AG04450 (cell line): ENCODE results near the gene NMU. TPM values are rescaled to one million over a fixed set of nuclear protein-coding genes. Genes with fewer than 3 reads are reported as not detected.

Source experiments
- CTCF ChIA-PET: fragments of 300-600, 350-600 bp; formaldehyde crosslinking; extraction: SDS; loops from one replicate; lab custom pipeline; 2022; ENCODE audit warnings: antibody characterized with exemption, inconsistent platforms; lab: Charles Lee
- POLR2A ChIA-PET: fragments of 350-600 bp; formaldehyde crosslinking; extraction: SDS; loops from one replicate; lab custom pipeline; 2021; ENCODE audit warnings: antibody characterized with exemption, inconsistent platforms; lab: Yijun Ruan, JAX
- DNase-seq: peaks from one replicate; pipeline ENCODE4 v3.0.0-alpha.2; 2011; ENCODE audit warnings: low read depth, low spot score
- H3K27ac ChIP-seq: one replicate; pipeline ENCODE4 v1.5.1; 2012; ENCODE audit warnings: low read depth, low read length, control low read depth
- H3K27me3 ChIP-seq: one replicate; pipeline ENCODE4 v1.6.0; 2012; ENCODE audit warnings: low read length; ENCODE audit not compliant: control insufficient read depth, insufficient read depth
- H3K4me3 ChIP-seq: 2 replicates; pipeline ENCODE4 v1.5.1; 2011; ENCODE audit warnings: mild to moderate bottlenecking, low read depth, low read length, control low read depth
- H3K9me3 ChIP-seq: 2 replicates; pipeline ENCODE4 v1.5.1; 2012; ENCODE audit warnings: low read length; ENCODE audit not compliant: control insufficient read depth, insufficient read depth
- CTCF ChIP-seq: IDR thresholded peaks from 2 replicates; pipeline ENCODE4 v1.5.1; 2011; ENCODE audit warnings: low read depth, low read length, control low read depth, inconsistent platforms
- polyA plus RNA-seq: library from polyadenylated mRNA; depleted of rRNA; stranded (reverse); fragments of >200 nt; gene quantifications from 2 replicates; pipeline ENCODE4 v1.2.3, GENCODE V29; 2011; rRNA removed

Gene NMU
- polyA plus RNA-seq, 1 experiment: not detected

- Histone ChIP-seq H3K4me3 (peak overlapping the region; percentile 82), H3K27me3 (no peaks in the 10 kb centered on the region), H3K27ac (peak overlapping the region; percentile 83), H3K9me3 (peaks cover 4% of the 10 kb centered on the region; the same call in 1 of the 2 replicates)
- POLR2A ChIA-PET: interaction anchor here (0.6 to 0.8 kb wide), 2 partner anchors 102 to 152 kb away, joined by 4 to 5 read pairs; partner anchors contain the start of gene TMEM165
- CTCF ChIA-PET: interaction anchor here (0.6 to 3.1 kb wide), 5 partner anchors 34 to 320 kb away, joined by 3 to 26 read pairs (median 4); partner anchors contain the start of gene SRD5A3
- no peak for TF ChIP-seq CTCF
- no peak for DNase-seq
Measured at GRCh38 chr4:55547466-55547770, 88.7 kb downstream of the NMU start.

GRCh38 chr4:55546756-55547465, 89.2 kb downstream of the NMU start, which contains the start of gene CLOCK:
CLOCK (minus strand) TSS chr4:55546909; CDS start chr4:55482785, 64,124 bp downstream.
- ChIA-PET CTCF (interaction anchor here (0.6 to 3.1 kb wide), 16 partner anchors 16 to 936 kb away, joined by 3 to 26 read pairs (median 4); partner anchors contain the start of gene SRD5A3), POLR2A (interaction anchor here (0.6 to 1.1 kb wide), 8 partner anchors 22 to 400 kb away, joined by 3 to 5 read pairs (median 4); partner anchors contain the start of gene TMEM165)
- Histone ChIP-seq H3K27me3 (no peaks in the 10 kb centered on the region), H3K27ac (peak within 1 kb of the TSS; percentile 83), H3K4me3 (peak within 1 kb of the TSS; percentile 82), H3K9me3 (peaks cover 4% of the 10 kb centered on the region; the same call in 1 of the 2 replicates)
- peak; percentile 47 for TF ChIP-seq CTCF
- DNase-seq: peak; percentile 76

GRCh38 chr4:55546506-55546755, 89.7 kb downstream of the NMU start:
- no peak for TF ChIP-seq CTCF
- peaks cover 4% of the 10 kb centered on the region; the same call in 1 of the 2 replicates for H3K9me3 ChIP-seq
- no peak for DNase-seq
- H3K4me3 ChIP-seq: peak overlapping the region; percentile 82
- peak overlapping the region; percentile 83 for H3K27ac ChIP-seq
- POLR2A ChIA-PET: interaction anchor here (0.6 to 1.5 kb wide), 10 partner anchors 21 to 401 kb away, joined by 3 to 11 read pairs (median 3); partner anchors contain the start of gene TMEM165
- no peaks in the 10 kb centered on the region for H3K27me3 ChIP-seq
- CTCF ChIA-PET: interaction anchor here (0.6 to 3.1 kb wide), 16 partner anchors 8 to 937 kb away, joined by 3 to 26 read pairs (median 4); partner anchors contain the start of gene SRD5A3

GRCh38 chr4:55545641-55546505, 90.2 kb downstream of the NMU start:
- Histone ChIP-seq H3K27me3 (no peaks in the 10 kb centered on the region), H3K27ac (peak overlapping the region; percentile 83), H3K4me3 (peak overlapping the region; percentile 82), H3K9me3 (peaks cover 4% of the 10 kb centered on the region; the same call in 1 of the 2 replicates)
- CTCF ChIA-PET: interaction anchor here (0.6 to 3.1 kb wide), 18 partner anchors 9 to 906 kb away, joined by 3 to 26 read pairs (median 4); partner anchors contain the start of gene SRD5A3
- no peak for TF ChIP-seq CTCF
- DNase-seq: no peak
- POLR2A ChIA-PET: interaction anchor here (0.6 to 1.5 kb wide), 12 partner anchors 9 to 401 kb away, joined by 3 to 11 read pairs (median 3); partner anchors contain the start of gene TMEM165

Other genes starting within 250 kb of the NMU start
- gene TMEM165, start 240.3 kb downstream of the NMU start, polyA plus RNA-seq: 134 and 146 TPM in 2 replicates
- 15.1 and 18.8 TPM in 2 replicates for gene CLOCK, start 89.4 kb downstream of the NMU start, polyA plus RNA-seq
- not detected in 2 replicates for gene PDCL2, start 44.1 kb downstream of the NMU start, polyA plus RNA-seq
- gene EXOC1L, start 183.5 kb upstream of the NMU start, polyA plus RNA-seq: not detected in 2 replicates
- gene EXOC1, start 217.3 kb upstream of the NMU start, polyA plus RNA-seq: 26.8 and 35.2 TPM in 2 replicates